OCI-LY7 (cell line): ENCODE data around the gene PRICKLE2.

Source experiments
- CTCF ChIP-seq: fragments of 200-600 bp; sonication (generic); conservative IDR thresholded peaks from 2 replicates; pipeline ENCODE4 v1.5.1; 2014; ENCODE audit warnings: mild to moderate bottlenecking, antibody characterized with exemption, low read length, moderate library complexity, mixed read lengths
- EZH2phosphoT487 ChIP-seq: fragments of 200-600 bp; sonication (generic); IDR thresholded peaks from 2 replicates; pipeline ENCODE4 v1.6.1; 2018; ENCODE audit warnings: low read depth, borderline replicate concordance, mild to moderate bottlenecking, mixed run types, antibody characterized with exemption, low read length, moderate library complexity, mixed read lengths

DNA sequence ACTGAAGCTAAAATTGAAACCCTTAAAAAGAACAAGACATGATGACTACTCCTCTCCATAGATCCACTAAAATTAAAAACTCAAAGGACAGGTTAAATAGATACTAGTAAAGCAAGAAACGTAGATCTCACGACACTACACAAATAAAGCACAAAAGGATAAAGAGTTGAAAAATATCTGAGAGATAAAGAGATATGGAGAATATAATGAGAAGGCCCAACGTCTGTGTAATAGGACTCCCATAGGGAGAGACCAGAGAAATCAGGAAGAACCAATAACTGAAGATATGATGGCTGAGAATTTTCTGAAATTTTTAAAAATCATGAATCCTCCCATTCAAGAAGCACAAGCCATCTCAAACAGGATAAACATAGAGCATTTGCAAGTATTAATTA is 45.6 kb upstream of the PRICKLE2 start:
- TF ChIP-seq CTCF (no peak), EZH2phosphoT487 (no peak)
